GM12891 (cell line): ENCODE measurements around the gene HDAC4.

Experiments
- PAX5 ChIP-seq: IDR thresholded peaks from 2 replicates; pipeline ENCODE4 v1.6.1; 2011; ENCODE audit warnings: low read length, moderate library complexity, mild to moderate bottlenecking; ENCODE audit not compliant: insufficient read depth, severe bottlenecking
- POLR2A ChIP-seq: IDR thresholded peaks from 2 replicates; pipeline ENCODE4 v1.6.1; 2011; ENCODE audit warnings: low read depth, low read length, control low read depth
- POLR2AphosphoS5 ChIP-seq: IDR thresholded peaks from 2 replicates; pipeline ENCODE4 v1.6.1; 2011; ENCODE audit warnings: low read depth, low read length, control low read depth
- POU2F2 ChIP-seq: IDR thresholded peaks from 2 replicates; pipeline ENCODE4 v1.6.1; 2011; ENCODE audit warnings: low read depth, mild to moderate bottlenecking, control low read depth, low read length, moderate library complexity
- TAF1 ChIP-seq: IDR thresholded peaks from 2 replicates; pipeline ENCODE4 v1.6.1; 2011; ENCODE audit warnings: low read depth, low read length, control low read depth

DNA sequence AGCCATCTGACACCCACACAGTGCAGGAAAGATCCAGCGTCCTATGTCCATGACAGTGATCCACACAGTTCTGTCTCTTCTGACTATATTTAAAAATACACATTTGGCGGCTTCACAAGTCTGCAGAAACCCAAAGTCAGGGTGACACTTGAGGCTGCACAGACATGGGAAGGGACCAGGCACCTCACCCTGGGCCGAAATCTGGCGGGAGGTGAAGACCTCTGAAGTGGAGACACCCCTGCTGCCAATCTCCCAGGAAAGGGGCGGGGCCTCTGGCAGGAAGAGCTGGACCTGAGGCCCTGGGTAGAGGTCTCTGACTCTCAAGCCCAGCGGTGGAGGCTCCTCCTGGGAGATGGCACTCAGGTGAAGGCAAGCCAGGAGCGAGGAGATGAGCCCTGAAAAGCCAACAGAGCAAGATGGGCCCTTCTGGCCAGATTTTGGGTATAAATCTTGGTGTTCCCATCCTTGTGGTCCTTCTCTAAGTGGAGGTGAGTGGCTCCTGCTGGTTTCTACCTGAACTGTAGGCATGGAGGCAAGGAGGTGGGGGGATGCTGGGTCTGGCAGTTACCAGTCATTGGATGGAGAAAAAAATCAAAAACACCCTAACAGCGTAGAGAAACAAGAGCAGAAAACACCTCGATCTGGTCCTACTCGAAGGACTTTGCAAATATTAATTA lies 248.4 kb downstream of the HDAC4 start:
- TF ChIP-seq POLR2AphosphoS5 (no peak), TAF1 (no peak), POLR2A (no peak), PAX5 (no peak), POU2F2 (no peak)
